Measurements from ENCODE around the gene OR4X2.
"Not testable (repeated sequence)": the region's sequence is repeated elsewhere in the genome, so short reads cannot be mapped to it uniquely, and the experiment has no call there.

The OR4X2 gene

GRCh38 chr11:48244804-48245203 is at the start of gene OR4X2:
OR4X2 (plus strand) TSS chr11:48245104; CDS start chr11:48245104, 0 bp downstream.
- DNase-seq, result no peak

GRCh38 chr11:48207881-48208280 is 37.0 kb upstream of the OR4X2 start:
- DNase-seq, result no peak

GRCh38 chr11:48210052-48210451 is 34.9 kb upstream of the OR4X2 start:
- DNase-seq, result no peak

- no peak for DNase-seq
Observed at GRCh38 chr11:48216510-48216909, 28.4 kb upstream of the OR4X2 start, which contains the start of gene OR4B1. OR4B1 (plus strand) TSS chr11:48216810; CDS start chr11:48216810, 0 bp downstream.

- DNase-seq, result no peak
Observed at GRCh38 chr11:48228761-48229160, 16.1 kb upstream of the OR4X2 start.

- DNase-seq, result not testable (repeated sequence)
Observed at GRCh38 chr11:48230057-48230456, 14.8 kb upstream of the OR4X2 start.

GRCh38 chr11:48237727-48238126 is 7.2 kb upstream of the OR4X2 start:
- DNase-seq, result no peak

GRCh38 chr11:48242501-48242900 is 2.4 kb upstream of the OR4X2 start:
- no peak for DNase-seq

GRCh38 chr11:48248902-48249301 is 4.0 kb downstream of the OR4X2 start:
- DNase-seq, result no peak

- no peak for DNase-seq
Observed at GRCh38 chr11:48261600-48261999, 16.7 kb downstream of the OR4X2 start.

GRCh38 chr11:48263423-48263911 is 18.6 kb downstream of the OR4X2 start, which contains the start of gene OR4X1:
OR4X1 (plus strand) TSS chr11:48263861; CDS start chr11:48263861, 0 bp downstream.
- DNase-seq, result no peak

- DNase-seq, result no peak
Observed at GRCh38 chr11:48270621-48271020, 25.7 kb downstream of the OR4X2 start.

- DNase-seq, result no peak
Observed at GRCh38 chr11:48272606-48273005, 27.7 kb downstream of the OR4X2 start.
